Loucy (cell line): ENCODE measurements around the gene NKX2-8.

Experiments used
- EZH2phosphoT487 ChIP-seq: fragments of 200-600 bp; IDR thresholded peaks from 2 replicates; pipeline ENCODE4 v1.6.1; 2018; ENCODE audit warnings: antibody characterized with exemption, mild to moderate bottlenecking, moderate library complexity, borderline replicate concordance
- TF ChIP-seq, protein P1 (sequence below): fragments of 200-600 bp; sonication (generic); conservative IDR thresholded peaks from 2 replicates; pipeline ENCODE4 v1.5.1; 2014; ENCODE audit warnings: mild to moderate bottlenecking, antibody characterized with exemption, low read length

DNA sequence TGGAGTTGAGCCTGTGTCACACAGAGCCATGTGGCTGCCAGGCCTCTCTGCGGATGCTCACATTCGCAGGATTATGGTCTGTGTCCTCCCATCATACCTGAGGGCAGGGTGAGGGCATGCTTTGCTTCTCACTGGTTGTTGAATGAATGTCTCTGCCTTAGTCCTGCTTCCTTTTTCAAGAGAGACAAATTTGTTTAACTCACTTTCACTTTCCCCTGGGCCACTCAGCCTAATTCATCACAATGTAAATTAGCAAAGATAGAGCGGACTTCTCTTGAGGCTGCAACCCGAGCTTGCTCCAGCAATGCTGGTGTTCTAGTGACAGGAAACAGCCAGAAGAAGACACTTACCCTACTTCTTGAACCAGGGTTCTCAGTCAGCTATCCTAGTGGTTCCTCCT is 43.7 kb upstream of the NKX2-8 start:
- TF ChIP-seq, protein P1, sequence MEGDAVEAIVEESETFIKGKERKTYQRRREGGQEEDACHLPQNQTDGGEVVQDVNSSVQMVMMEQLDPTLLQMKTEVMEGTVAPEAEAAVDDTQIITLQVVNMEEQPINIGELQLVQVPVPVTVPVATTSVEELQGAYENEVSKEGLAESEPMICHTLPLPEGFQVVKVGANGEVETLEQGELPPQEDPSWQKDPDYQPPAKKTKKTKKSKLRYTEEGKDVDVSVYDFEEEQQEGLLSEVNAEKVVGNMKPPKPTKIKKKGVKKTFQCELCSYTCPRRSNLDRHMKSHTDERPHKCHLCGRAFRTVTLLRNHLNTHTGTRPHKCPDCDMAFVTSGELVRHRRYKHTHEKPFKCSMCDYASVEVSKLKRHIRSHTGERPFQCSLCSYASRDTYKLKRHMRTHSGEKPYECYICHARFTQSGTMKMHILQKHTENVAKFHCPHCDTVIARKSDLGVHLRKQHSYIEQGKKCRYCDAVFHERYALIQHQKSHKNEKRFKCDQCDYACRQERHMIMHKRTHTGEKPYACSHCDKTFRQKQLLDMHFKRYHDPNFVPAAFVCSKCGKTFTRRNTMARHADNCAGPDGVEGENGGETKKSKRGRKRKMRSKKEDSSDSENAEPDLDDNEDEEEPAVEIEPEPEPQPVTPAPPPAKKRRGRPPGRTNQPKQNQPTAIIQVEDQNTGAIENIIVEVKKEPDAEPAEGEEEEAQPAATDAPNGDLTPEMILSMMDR = no peak
- TF ChIP-seq EZH2phosphoT487 = no peak
